ENCODE results near the gene PWWP2A. TPM values are rescaled to one million over a fixed set of nuclear protein-coding genes. Genes with fewer than 3 reads are reported as not detected.

The PWWP2A gene
- total RNA-seq, 1 experiment from 2014 or later: 34.4 TPM

- no TSS peak for BruUV-seq (replicated peaks)
- intact Hi-C loops (cut with micrococcal nuclease; ENCODE audit: unreplicated experiment): no loop called here
- Mint-ChIP-seq H3K4me1 (ENCODE audit: low read depth, unreplicated experiment) (no peaks in the 10 kb centered on the region), H3K4me3 (ENCODE audit: unreplicated experiment) (no peak overlapping the region), H3K9me3 (ENCODE audit: unreplicated experiment) (no peaks in the 10 kb centered on the region), H3K27ac (ENCODE audit: unreplicated experiment) (no peak overlapping the region), H3K36me3 (ENCODE audit: insufficient read depth, unreplicated experiment) (peaks cover 45% of the 10 kb centered on the region), H3K27me3 (ENCODE audit: insufficient read depth, unreplicated experiment) (no peaks in the 10 kb centered on the region)
- Histone ChIP-seq H3K9me3 (no peaks in the 10 kb centered on the region), H3K27me3 (replicated peaks; ENCODE audit: control insufficient read depth, insufficient read depth, low read length) (no peaks in the 10 kb centered on the region), H3K4me1 (no peaks in the 10 kb centered on the region), H3K4me3 (ENCODE audit: low read depth, low read length) (no peak overlapping the region), H3K36me3 (ENCODE audit: control insufficient read depth, insufficient read depth, low read length) (peaks cover 2% of the 10 kb centered on the region)
- POLR2A ChIA-PET: no interaction called here
- no peak for DNase-seq
- CTCF ChIA-PET: no interaction called here
- no peak for TF ChIP-seq CTCF (IDR thresholded peaks at IDR 0.05; ENCODE audit: insufficient read depth in 1 of 2, low read depth in 1 of 2, low read length in 1 of 2, severe bottlenecking in 1 of 2, unreplicated experiment in 1 of 2)
Observed at GRCh38 chr5:160096178-160096577, 23.1 kb downstream of the PWWP2A start.

GRCh38 chr5:160092960-160093707 lies 26.1 kb downstream of the PWWP2A start:
- H3K9me3 Mint-ChIP-seq (ENCODE audit: unreplicated experiment): no peaks in the 10 kb centered on the region
- no peaks in the 10 kb centered on the region for H3K27me3 Mint-ChIP-seq (ENCODE audit: insufficient read depth, unreplicated experiment)
- no peak overlapping the region for H3K27ac Mint-ChIP-seq (ENCODE audit: unreplicated experiment)
- H3K9me3 ChIP-seq: no peaks in the 10 kb centered on the region
- BruUV-seq (replicated peaks): TSS peak; percentile 19
- ChIA-PET CTCF (interaction anchor here (1.5 kb wide), 1 partner anchor 12 kb away, joined by 5 read pairs; no protein-coding TSS in a partner anchor), POLR2A (no interaction called here)
- no peak for TF ChIP-seq CTCF (IDR thresholded peaks at IDR 0.05; ENCODE audit: insufficient read depth in 1 of 2, low read depth in 1 of 2, low read length in 1 of 2, severe bottlenecking in 1 of 2, unreplicated experiment in 1 of 2)
- no peaks in the 10 kb centered on the region for H3K4me1 ChIP-seq
- DNase-seq: no peak
- no peak overlapping the region for H3K4me3 ChIP-seq (ENCODE audit: low read depth, low read length)
- H3K36me3 Mint-ChIP-seq (ENCODE audit: insufficient read depth, unreplicated experiment): peaks cover 43% of the 10 kb centered on the region
- intact Hi-C loops (cut with micrococcal nuclease; ENCODE audit: unreplicated experiment): no loop called here
- H3K27me3 ChIP-seq (replicated peaks; ENCODE audit: control insufficient read depth, insufficient read depth, low read length): no peaks in the 10 kb centered on the region
- no peaks in the 10 kb centered on the region for H3K4me1 Mint-ChIP-seq (ENCODE audit: low read depth, unreplicated experiment)
- H3K4me3 Mint-ChIP-seq (ENCODE audit: unreplicated experiment): no peak overlapping the region
- H3K36me3 ChIP-seq (ENCODE audit: control insufficient read depth, insufficient read depth, low read length): peaks cover 2% of the 10 kb centered on the region

GRCh38 chr5:160092514-160092913 lies 26.7 kb downstream of the PWWP2A start:
- DNase-seq: no peak
- intact Hi-C loops (cut with micrococcal nuclease; ENCODE audit: unreplicated experiment): no loop called here
- no peaks in the 10 kb centered on the region for H3K27me3 ChIP-seq (replicated peaks; ENCODE audit: control insufficient read depth, insufficient read depth, low read length)
- Mint-ChIP-seq H3K4me1 (ENCODE audit: low read depth, unreplicated experiment) (no peaks in the 10 kb centered on the region), H3K27me3 (ENCODE audit: insufficient read depth, unreplicated experiment) (no peaks in the 10 kb centered on the region), H3K4me3 (ENCODE audit: unreplicated experiment) (no peak overlapping the region), H3K36me3 (ENCODE audit: insufficient read depth, unreplicated experiment) (peaks cover 39% of the 10 kb centered on the region), H3K27ac (ENCODE audit: unreplicated experiment) (no peak overlapping the region), H3K9me3 (ENCODE audit: unreplicated experiment) (no peaks in the 10 kb centered on the region)
- BruUV-seq (replicated peaks): no TSS peak
- H3K4me3 ChIP-seq (ENCODE audit: low read depth, low read length): no peak overlapping the region
- TF ChIP-seq CTCF (IDR thresholded peaks at IDR 0.05; ENCODE audit: insufficient read depth in 1 of 2, low read depth in 1 of 2, low read length in 1 of 2, severe bottlenecking in 1 of 2, unreplicated experiment in 1 of 2): no peak
- H3K36me3 ChIP-seq (ENCODE audit: control insufficient read depth, insufficient read depth, low read length): peaks cover 2% of the 10 kb centered on the region
- CTCF ChIA-PET: interaction anchor here (1.5 kb wide), 1 partner anchor 12 kb away, joined by 5 read pairs; no protein-coding TSS in a partner anchor
- H3K4me1 ChIP-seq: no peaks in the 10 kb centered on the region
- POLR2A ChIA-PET: no interaction called here
- no peaks in the 10 kb centered on the region for H3K9me3 ChIP-seq

Measured in Caco-2 (cell line).